Kidney (tissue), 14 donors: ENCODE results near the gene LBH. TPM values are rescaled to one million over a fixed set of nuclear protein-coding genes. Genes with fewer than 3 reads are reported as not detected.

ENCODE experiments used
- DNase-seq, 5 donors: peaks; one replicate each; pipeline ENCODE4 v3.0.0-alpha.2; 2013 to 2020
- FAIRE-seq: peaks from 2 replicates; lab custom pipeline; 2012; peaks lifted over from hg19 to GRCh38; lab: Jason Lieb, UNC
- H3K27ac ChIP-seq, 2 donors: one replicate each; pipeline ENCODE4 v1.7.0; 2013; ENCODE audit warnings: low read depth in 2 of 2, low read length in 2 of 2, inconsistent platforms in 1 of 2
- H3K27me3 ChIP-seq: one replicate; pipeline ENCODE4 v1.7.1; 2013; ENCODE audit warnings: low read length, inconsistent platforms; ENCODE audit not compliant: control insufficient read depth, insufficient read depth
- H3K36me3 ChIP-seq, 3 donors: one replicate each; pipeline versions ENCODE4 v1.7.0 to v1.7.1; 2013; ENCODE audit warnings: low read length in 3 of 3, control low read depth in 1 of 3, inconsistent platforms in 1 of 3; ENCODE audit not compliant: insufficient read depth in 3 of 3, control insufficient read depth in 2 of 3
- H3K4me1 ChIP-seq, 3 donors: one replicate each; pipeline versions ENCODE4 v1.7.0 to v1.7.1; 2013; ENCODE audit warnings: low read length in 3 of 3, inconsistent platforms in 1 of 3, low read depth in 1 of 3; ENCODE audit not compliant: control insufficient read depth in 2 of 3, insufficient read depth in 2 of 3
- H3K4me3 ChIP-seq, 3 donors: one replicate each; pipeline versions ENCODE4 v1.7.0 to v1.8.1; 2013; ENCODE audit warnings: low read length in 3 of 3, control low read depth in 1 of 3, inconsistent platforms in 1 of 3
- H3K9ac ChIP-seq, 3 donors: one replicate each; pipeline versions ENCODE4 v1.7.0 to v1.7.1; 2013; ENCODE audit warnings: low read length in 3 of 3, control low read depth in 1 of 3, inconsistent platforms in 1 of 3
- H3K9me3 ChIP-seq, 3 donors: one replicate each; pipeline versions ENCODE4 v1.7.0 to v1.7.1; 2013; ENCODE audit warnings: low read length in 3 of 3, control low read depth in 1 of 3, inconsistent platforms in 1 of 3; ENCODE audit not compliant: control insufficient read depth in 2 of 3, insufficient read depth in 1 of 3
- CTCF ChIP-seq: IDR thresholded peaks from 3 replicates; pipeline ENCODE4 v1.5.1; 2012; ENCODE audit warnings: mild to moderate bottlenecking, moderate library complexity, borderline replicate concordance; ENCODE audit not compliant: insufficient read depth; ENCODE audit errors: extremely low read depth
- intact Hi-C: fragments of 100-400 bp; cut with DNase I; formaldehyde crosslinking; loops from one replicate; pipeline ENCODE4 v1.11.1; 2022
- polyA plus RNA-seq: library from polyadenylated mRNA; stranded (reverse); fragments of 350-450 nt; fragmentation: Illumina TruSeq; extraction: RNeasy Lipid Tissue Mini Kit (QIAGEN cat#74804); gene quantifications from one replicate; pipeline ENCODE4 v1.2.3, GENCODE V29; 2014; ENCODE audit warnings: low read depth, low replicate concordance; ENCODE audit not compliant: insufficient read depth
- total RNA-seq: library from RNA; stranded (reverse); fragmentation: NEBNext Ultra II Directional; extraction: Animal tissue kit (Norgen Biotek cat#: 25700); gene quantifications from one replicate; pipeline ENCODE4 v1.2.1, GENCODE V29; 2021
- donor health status: control.
- donor health status: control.
- donor health status: control.
- donor health status: control.
- donor health status: control.
- donor health status: DM: yes; HTN: yes; CAD: no.
- donor health status: Normal renal cell carcinoma (clear cell type).

Gene LBH
- total and polyA plus RNA-seq, 2 donors from 2014 or later = 27.2 to 81.9 TPM

GRCh38 chr2:30272761-30273573, 41.6 kb downstream of the LBH start:
- peak in 1 of 5 donors; percentile 15 for DNase-seq

GRCh38 chr2:30273574-30273929, 42.2 kb downstream of the LBH start:
- TF ChIP-seq CTCF = no peak
- Histone ChIP-seq H3K27me3 (no peaks in the 10 kb centered on the region), H3K4me3 (no peak overlapping the region), H3K4me1 (no peaks in the 10 kb centered on the region), H3K9me3 (no peaks in the 10 kb centered on the region), H3K27ac (no peak overlapping the region), H3K9ac (no peak overlapping the region), H3K36me3 (no peaks in the 10 kb centered on the region)
- DNase-seq = peak in 1 of 5 donors; percentile 10
- intact Hi-C loops = no loop called here
- FAIRE-seq = no peak

More at GRCh38 chr2:30272761-30273573, 41.6 kb downstream of the LBH start:
- H3K4me1 ChIP-seq = no peaks in the 10 kb centered on the region
- no peak overlapping the region for H3K9ac ChIP-seq
- intact Hi-C loops = no loop called here
- TF ChIP-seq CTCF = no peak
- no peaks in the 10 kb centered on the region for H3K27me3 ChIP-seq
- H3K4me3 ChIP-seq = no peak overlapping the region
- H3K36me3 ChIP-seq = no peaks in the 10 kb centered on the region
- no peaks in the 10 kb centered on the region for H3K9me3 ChIP-seq
- FAIRE-seq = no peak
- no peak overlapping the region for H3K27ac ChIP-seq

GRCh38 chr2:30275256-30275655, 43.9 kb downstream of the LBH start:
- TF ChIP-seq CTCF = no peak
- H3K36me3 ChIP-seq = no peaks in the 10 kb centered on the region
- no peak overlapping the region for H3K27ac ChIP-seq
- H3K4me3 ChIP-seq = no peak overlapping the region
- H3K27me3 ChIP-seq = no peaks in the 10 kb centered on the region
- FAIRE-seq (no peak), DNase-seq (no peak)
- H3K9me3 ChIP-seq = no peaks in the 10 kb centered on the region
- H3K4me1 ChIP-seq = no peaks in the 10 kb centered on the region
- H3K9ac ChIP-seq = no peak overlapping the region
- intact Hi-C loops = no loop called here
